Hematopoietic multipotent progenitor cell treated with erythropoietin and hydrocortisone succinate and interleukin-3 and kit ligand, for 17 days (in vitro differentiated cells): Measurements from ENCODE around the gene CDH13.

Source experiments
- DNase-seq: peaks from one replicate; pipeline ENCODE4 v3.0.0-alpha.2; 2015; ENCODE audit warnings: low spot score

Gene CDH13

GRCh38 chr16:83118365-83118764, 491.6 kb downstream of the CDH13 start:
- DNase-seq = no peak

GRCh38 chr16:83125999-83126568, 499.3 kb downstream of the CDH13 start:
- DNase-seq = no peak

- no peak for DNase-seq
These were observed 501.3 kb downstream of the CDH13 start for GRCh38 chr16:83128041-83128440.

GRCh38 chr16:83130039-83130438, 503.3 kb downstream of the CDH13 start:
- no peak for DNase-seq

- DNase-seq = no peak
These were observed 507.9 kb downstream of the CDH13 start for GRCh38 chr16:83134638-83135037.

- no peak for DNase-seq
These were observed 509.6 kb downstream of the CDH13 start for GRCh38 chr16:83136419-83136818.

- no peak for DNase-seq
These were observed 510.2 kb downstream of the CDH13 start for GRCh38 chr16:83136924-83137323.

- no peak for DNase-seq
These were observed 510.6 kb downstream of the CDH13 start for GRCh38 chr16:83137326-83137781.

- DNase-seq = no peak
These were observed 511.1 kb downstream of the CDH13 start for GRCh38 chr16:83137894-83138293.

GRCh38 chr16:83138512-83138911, 511.7 kb downstream of the CDH13 start:
- no peak for DNase-seq

- DNase-seq = no peak
These were observed 512.4 kb downstream of the CDH13 start for GRCh38 chr16:83138976-83139690.

GRCh38 chr16:83143788-83144187, 517.0 kb downstream of the CDH13 start:
- DNase-seq = no peak

GRCh38 chr16:83145297-83145696, 518.5 kb downstream of the CDH13 start:
- DNase-seq = no peak

GRCh38 chr16:83147244-83147643, 520.5 kb downstream of the CDH13 start:
- DNase-seq = no peak

GRCh38 chr16:83158320-83158957, 531.7 kb downstream of the CDH13 start:
- no peak for DNase-seq

GRCh38 chr16:83159049-83159448, 532.3 kb downstream of the CDH13 start:
- no peak for DNase-seq

- DNase-seq = no peak
These were observed 533.7 kb downstream of the CDH13 start for GRCh38 chr16:83160287-83161020.

GRCh38 chr16:83162791-83163190, 536.0 kb downstream of the CDH13 start:
- DNase-seq = no peak

GRCh38 chr16:83164816-83165215, 538.0 kb downstream of the CDH13 start:
- DNase-seq = no peak

GRCh38 chr16:83171396-83171795, 544.6 kb downstream of the CDH13 start:
- no peak for DNase-seq

GRCh38 chr16:83174671-83175070, 547.9 kb downstream of the CDH13 start:
- no peak for DNase-seq

- DNase-seq = no peak
These were observed 550.0 kb downstream of the CDH13 start for GRCh38 chr16:83176802-83177201.

GRCh38 chr16:83185902-83186301, 559.1 kb downstream of the CDH13 start:
- DNase-seq = no peak
